Neural cell (in vitro differentiated cells): ENCODE data around the gene ACOX2. TPM values are rescaled to one million over a fixed set of nuclear protein-coding genes. Genes with fewer than 3 reads are reported as not detected.

ENCODE experiments used
- H2AFZ ChIP-seq: fragments of 200-600, 300-800 bp; sonication (generic), shearing (Covaris generic); 2 replicates; pipeline ENCODE4 v1.6.0; 2014; ENCODE audit warnings: low read depth, mild to moderate bottlenecking, antibody characterized with exemption, low read length, moderate library complexity
- H3F3A ChIP-seq: fragments of 200-600 bp; shearing (Covaris generic); 2 replicates; pipeline ENCODE4 v1.6.1; 2016; ENCODE audit warnings: mild to moderate bottlenecking, moderate library complexity, mixed read lengths, antibody characterized with exemption, low read length; ENCODE audit not compliant: insufficient read depth, poor library complexity, severe bottlenecking
- H3K27ac ChIP-seq: fragments of 200-600, 300-800 bp; sonication (generic), shearing (Covaris generic); 2 replicates; pipeline ENCODE4 v1.5.1; 2014; ENCODE audit warnings: mild to moderate bottlenecking, low read length, moderate library complexity
- H3K27me3 ChIP-seq: fragments of 300-800, 200-600 bp; sonication (generic), shearing (Covaris generic); 2 replicates; pipeline ENCODE4 v1.6.0; 2014; ENCODE audit warnings: mild to moderate bottlenecking, low read depth, low read length, moderate library complexity; ENCODE audit not compliant: insufficient read depth
- H3K36me3 ChIP-seq: fragments of 300-800, 200-600 bp; sonication (generic), shearing (Covaris generic); 2 replicates; pipeline ENCODE4 v1.5.1; 2014; ENCODE audit warnings: mild to moderate bottlenecking, antibody characterized with exemption, low read length, moderate library complexity; ENCODE audit not compliant: insufficient read depth
- H3K4me2 ChIP-seq: fragments of 300-800, 200-600 bp; sonication (generic), shearing (Covaris generic); 2 replicates; pipeline ENCODE4 v1.6.0; 2014; ENCODE audit warnings: mild to moderate bottlenecking, low read length
- H3K4me3 ChIP-seq: fragments of 300-800, 200-600 bp; sonication (generic), shearing (Covaris generic); 2 replicates; pipeline ENCODE4 v1.5.1; 2014; ENCODE audit warnings: mild to moderate bottlenecking, low read length, moderate library complexity
- H3K79me2 ChIP-seq: fragments of 200-600 bp; shearing (Covaris generic); replicated peaks from 2 replicates; pipeline ENCODE4 v1.6.0; 2014; ENCODE audit warnings: mild to moderate bottlenecking, low read length, moderate library complexity; ENCODE audit not compliant: insufficient read depth
- H3K9ac ChIP-seq: fragments of 300-800, 200-600 bp; sonication (generic), shearing (Covaris generic); 2 replicates; pipeline ENCODE4 v1.6.1; 2016; ENCODE audit warnings: mild to moderate bottlenecking, low read length, mixed read lengths
- H3K9me2 ChIP-seq: fragments of 200-600 bp; shearing (Covaris generic); 2 replicates; pipeline ENCODE4 v1.6.1; 2016; ENCODE audit warnings: mild to moderate bottlenecking, low read length, mixed read lengths; ENCODE audit not compliant: insufficient read depth
- H3K9me3 ChIP-seq: fragments of 200-600, 300-800 bp; sonication (generic), shearing (Covaris generic); 2 replicates; pipeline ENCODE4 v1.6.1; 2016; ENCODE audit warnings: mild to moderate bottlenecking, mixed run types, low read length, moderate library complexity, mixed read lengths
- H4K20me1 ChIP-seq: fragments of 200-600 bp; shearing (Covaris generic); 2 replicates; pipeline ENCODE4 v1.6.1; 2016; ENCODE audit warnings: mild to moderate bottlenecking, mixed run types; ENCODE audit not compliant: insufficient read depth
- CTCF ChIP-seq: fragments of 450-650 bp; IDR thresholded peaks from 2 replicates; pipeline ENCODE4 v1.5.1; 2014; ENCODE audit warnings: antibody characterized with exemption, mild to moderate bottlenecking, moderate library complexity; ENCODE audit not compliant: poor library complexity, severe bottlenecking
- EP300 ChIP-seq: fragments of 450-650 bp; conservative IDR thresholded peaks from 2 replicates; pipeline ENCODE4 v1.6.1; 2014; ENCODE audit warnings: antibody characterized with exemption, mild to moderate bottlenecking, moderate library complexity; ENCODE audit not compliant: poor library complexity, severe bottlenecking
- EZH2 ChIP-seq: fragments of 200-600, 300-800 bp; shearing (Covaris generic), sonication (generic); IDR thresholded peaks from 2 replicates; pipeline ENCODE4 v1.6.1; 2014; ENCODE audit warnings: antibody characterized with exemption, low read length, borderline replicate concordance, mild to moderate bottlenecking; ENCODE audit not compliant: insufficient read depth, poor library complexity, severe bottlenecking
- MXI1 ChIP-seq: fragments of 450-650 bp; conservative IDR thresholded peaks from 2 replicates; pipeline ENCODE4 v1.6.1; 2014; ENCODE audit warnings: antibody characterized with exemption, mild to moderate bottlenecking; ENCODE audit not compliant: poor library complexity, severe bottlenecking
- POLR2AphosphoS5 ChIP-seq: IDR thresholded peaks from 2 replicates; pipeline ENCODE4 v1.6.1; 2012
- RAD21 ChIP-seq: fragments of 450-650 bp; conservative IDR thresholded peaks from 2 replicates; pipeline ENCODE4 v1.6.1; 2014; ENCODE audit warnings: antibody characterized with exemption, mild to moderate bottlenecking, moderate library complexity
- SMC3 ChIP-seq: fragments of 450-650 bp; conservative IDR thresholded peaks from 2 replicates; pipeline ENCODE4 v1.6.1; 2014; ENCODE audit warnings: antibody characterized with exemption, mild to moderate bottlenecking, moderate library complexity; ENCODE audit not compliant: poor library complexity
- polyA plus RNA-seq: library from polyadenylated mRNA; depleted of rRNA; stranded (reverse); fragments of >200 nt; gene quantifications from 2 replicates; pipeline ENCODE4 v1.2.3, GENCODE V29; 2014
- TF ChIP-seq, protein P1 (sequence below): IDR thresholded peaks from 2 replicates; pipeline ENCODE4 v1.6.1; 2012; ENCODE audit warnings: borderline replicate concordance

Gene ACOX2
- polyA plus RNA-seq, 1 donor from 2014 or later: not detected

DNA sequence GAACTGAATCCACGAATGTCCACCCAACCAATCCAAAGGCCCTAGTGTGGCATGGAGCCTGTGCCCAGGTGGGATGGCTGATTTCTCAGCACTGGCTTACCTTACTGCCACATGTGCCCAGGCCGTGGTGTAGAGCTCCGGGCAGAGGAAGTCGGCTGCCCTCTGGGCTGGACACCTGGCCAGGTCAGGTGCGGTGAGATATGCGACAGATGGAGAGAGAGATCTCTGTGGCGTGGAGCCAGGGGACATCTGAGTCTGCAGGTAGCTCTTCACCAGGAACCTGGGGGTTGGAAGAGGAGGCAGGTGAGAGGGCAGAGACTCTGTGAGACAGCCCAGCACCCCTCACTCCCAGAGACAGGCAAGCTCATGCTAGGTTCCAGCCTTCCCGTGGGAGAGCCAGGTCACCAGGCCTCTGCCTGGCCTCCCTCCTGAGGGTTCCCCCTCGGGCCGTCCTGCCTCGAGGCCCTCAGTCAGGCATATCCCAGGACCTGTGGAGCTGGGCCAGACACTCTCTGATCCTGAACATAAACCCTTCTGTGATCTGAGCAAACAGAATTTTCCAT, 12.6 kb downstream of the ACOX2 start:
- no peak overlapping the region for H3K27ac ChIP-seq
- no peaks in the 10 kb centered on the region for H3K9me3 ChIP-seq
- H3K4me2 ChIP-seq: no peak overlapping the region
- H2AFZ ChIP-seq: no peak overlapping the region
- H3K36me3 ChIP-seq: no peaks in the 10 kb centered on the region
- TF ChIP-seq RAD21 (no peak), EZH2 (no peak), CTCF (no peak), POLR2AphosphoS5 (no peak), SMC3 (no peak), MXI1 (no peak)
- TF ChIP-seq, protein P1, sequence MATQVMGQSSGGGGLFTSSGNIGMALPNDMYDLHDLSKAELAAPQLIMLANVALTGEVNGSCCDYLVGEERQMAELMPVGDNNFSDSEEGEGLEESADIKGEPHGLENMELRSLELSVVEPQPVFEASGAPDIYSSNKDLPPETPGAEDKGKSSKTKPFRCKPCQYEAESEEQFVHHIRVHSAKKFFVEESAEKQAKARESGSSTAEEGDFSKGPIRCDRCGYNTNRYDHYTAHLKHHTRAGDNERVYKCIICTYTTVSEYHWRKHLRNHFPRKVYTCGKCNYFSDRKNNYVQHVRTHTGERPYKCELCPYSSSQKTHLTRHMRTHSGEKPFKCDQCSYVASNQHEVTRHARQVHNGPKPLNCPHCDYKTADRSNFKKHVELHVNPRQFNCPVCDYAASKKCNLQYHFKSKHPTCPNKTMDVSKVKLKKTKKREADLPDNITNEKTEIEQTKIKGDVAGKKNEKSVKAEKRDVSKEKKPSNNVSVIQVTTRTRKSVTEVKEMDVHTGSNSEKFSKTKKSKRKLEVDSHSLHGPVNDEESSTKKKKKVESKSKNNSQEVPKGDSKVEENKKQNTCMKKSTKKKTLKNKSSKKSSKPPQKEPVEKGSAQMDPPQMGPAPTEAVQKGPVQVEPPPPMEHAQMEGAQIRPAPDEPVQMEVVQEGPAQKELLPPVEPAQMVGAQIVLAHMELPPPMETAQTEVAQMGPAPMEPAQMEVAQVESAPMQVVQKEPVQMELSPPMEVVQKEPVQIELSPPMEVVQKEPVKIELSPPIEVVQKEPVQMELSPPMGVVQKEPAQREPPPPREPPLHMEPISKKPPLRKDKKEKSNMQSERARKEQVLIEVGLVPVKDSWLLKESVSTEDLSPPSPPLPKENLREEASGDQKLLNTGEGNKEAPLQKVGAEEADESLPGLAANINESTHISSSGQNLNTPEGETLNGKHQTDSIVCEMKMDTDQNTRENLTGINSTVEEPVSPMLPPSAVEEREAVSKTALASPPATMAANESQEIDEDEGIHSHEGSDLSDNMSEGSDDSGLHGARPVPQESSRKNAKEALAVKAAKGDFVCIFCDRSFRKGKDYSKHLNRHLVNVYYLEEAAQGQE: no peak
- no peak overlapping the region for H3K9ac ChIP-seq
- no peaks in the 10 kb centered on the region for H3F3A ChIP-seq
- no peaks in the 10 kb centered on the region for H3K79me2 ChIP-seq
- H3K9me2 ChIP-seq: no peaks in the 10 kb centered on the region
- no peaks in the 10 kb centered on the region for H4K20me1 ChIP-seq
- no peak overlapping the region for H3K4me3 ChIP-seq
- no peaks in the 10 kb centered on the region for H3K27me3 ChIP-seq

- Histone ChIP-seq H3K9me2 (no peaks in the 10 kb centered on the region), H3K27me3 (no peaks in the 10 kb centered on the region), H3K79me2 (no peaks in the 10 kb centered on the region), H3K4me3 (no peak overlapping the region), H4K20me1 (no peaks in the 10 kb centered on the region), H3K27ac (peak overlapping the region; percentile 51), H3F3A (no peaks in the 10 kb centered on the region), H3K9ac (no peak overlapping the region), H2AFZ (no peak overlapping the region), H3K9me3 (no peaks in the 10 kb centered on the region), H3K4me2 (no peak overlapping the region), H3K36me3 (no peaks in the 10 kb centered on the region)
- no peak for TF ChIP-seq RAD21
- TF ChIP-seq MXI1: no peak
- no peak for TF ChIP-seq EP300
Observed at GRCh38 chr3:58522759-58523425, 14.1 kb downstream of the ACOX2 start.
